SK-N-SH treated with all-trans-retinoic acid at 6 μM for 48 hours (cell line): Measurements from ENCODE around the gene ERAP2.

Experiments
- ATAC-seq: fragments of 200-7000 bp; cut with Tn5 transposase; 3 replicates; pipeline ENCODE4 v1.9.1; 2020; ENCODE audit warnings: mild to moderate bottlenecking, moderate library complexity
- BACH2 ChIP-seq: fragments of 250-450 bp; sonication (Bioruptor Pico); IDR thresholded peaks from 2 replicates; pipeline ENCODE4 v1.9.0; 2021; ENCODE audit warnings: mild to moderate bottlenecking, borderline replicate concordance
- CSDC2 ChIP-seq: fragments of 250-450 bp; sonication (Bioruptor Pico); IDR thresholded peaks from 2 replicates; pipeline ENCODE4 v1.5.0; 2020; ENCODE audit warnings: mild to moderate bottlenecking, moderate library complexity
- GLIS3 ChIP-seq: fragments of 250-450 bp; sonication (Bioruptor Pico); IDR thresholded peaks from 2 replicates; pipeline ENCODE4 v1.5.0; 2020; ENCODE audit warnings: mild to moderate bottlenecking, moderate library complexity
- OSR1 ChIP-seq: fragments of 250-450 bp; sonication (Bioruptor Pico); IDR thresholded peaks from 2 replicates; pipeline ENCODE4 v1.8.0; 2022; ENCODE audit warnings: moderate library complexity, mild to moderate bottlenecking, inconsistent platforms
- PPARA ChIP-seq: fragments of 250-450 bp; sonication (Bioruptor Pico); IDR thresholded peaks from 2 replicates; pipeline ENCODE4 v1.5.0; 2020; ENCODE audit warnings: mild to moderate bottlenecking, borderline replicate concordance
- SNAI2 ChIP-seq: fragments of 250-450 bp; sonication (Bioruptor Pico); IDR thresholded peaks from 2 replicates; pipeline ENCODE4 v1.5.0; 2020; ENCODE audit warnings: mild to moderate bottlenecking, moderate library complexity
- TCF4 ChIP-seq: fragments of 250-450 bp; sonication (Bioruptor Pico); IDR thresholded peaks from 2 replicates; pipeline ENCODE4 v1.8.0; 2021; ENCODE audit warnings: mild to moderate bottlenecking, moderate library complexity, borderline replicate concordance
- TOX ChIP-seq: fragments of 250-450 bp; sonication (Bioruptor Pico); IDR thresholded peaks from 2 replicates; pipeline ENCODE4 v1.8.0; 2021; ENCODE audit warnings: mild to moderate bottlenecking, moderate library complexity, borderline replicate concordance
- ZC3H10 ChIP-seq: fragments of 250-450 bp; sonication (Bioruptor Pico); IDR thresholded peaks from 2 replicates; pipeline ENCODE4 v1.5.1; 2021; ENCODE audit warnings: mild to moderate bottlenecking, moderate library complexity
- ZFP30 ChIP-seq: fragments of 450-650 bp; formaldehyde crosslinking; IDR thresholded peaks from 2 replicates; pipeline ENCODE4 v1.5.0; 2022; ENCODE audit warnings: mild to moderate bottlenecking, moderate library complexity
- ZNF70 ChIP-seq: fragments of 450-650 bp; formaldehyde crosslinking; IDR thresholded peaks from 2 replicates; pipeline ENCODE4 v1.5.0; 2020; ENCODE audit warnings: mild to moderate bottlenecking, moderate library complexity
- ZNF8 ChIP-seq: fragments of 450-650 bp; formaldehyde crosslinking; IDR thresholded peaks from 2 replicates; pipeline ENCODE4 v1.5.0; 2020; ENCODE audit warnings: mild to moderate bottlenecking, moderate library complexity
- TF ChIP-seq, protein P1 (sequence below): fragments of 250-450 bp; sonication (Bioruptor Pico); IDR thresholded peaks from 2 replicates; pipeline ENCODE4 v1.5.0; 2020; ENCODE audit warnings: mild to moderate bottlenecking, moderate library complexity
- TF ChIP-seq, protein P2 (sequence below): fragments of 250-450 bp; sonication (Bioruptor Pico); IDR thresholded peaks from 2 replicates; pipeline ENCODE4 v1.8.0; 2021; ENCODE audit warnings: low read depth, mild to moderate bottlenecking, moderate library complexity, borderline replicate concordance

ERAP2 gene

DNA sequence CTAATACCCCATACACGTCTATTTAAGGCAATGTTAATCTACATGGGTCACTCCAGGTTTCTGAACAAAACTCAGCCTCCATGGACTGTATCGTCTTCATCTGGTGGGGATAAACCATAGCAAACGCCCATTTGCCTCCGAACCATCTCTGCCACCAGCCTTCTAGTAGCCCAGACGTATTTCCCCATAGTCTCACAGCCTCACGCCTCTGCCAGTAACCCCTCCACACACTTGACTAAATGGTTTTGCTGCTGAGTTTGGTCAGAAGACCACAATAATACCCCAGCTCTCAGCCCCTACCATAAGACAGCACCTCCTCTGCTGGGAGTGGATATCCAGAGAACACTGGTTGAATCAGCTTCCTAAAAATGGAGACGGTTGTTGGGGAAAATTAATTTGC lies 8.7 kb downstream of the ERAP2 start:
- no peak for ATAC-seq
- TF ChIP-seq, protein P1, sequence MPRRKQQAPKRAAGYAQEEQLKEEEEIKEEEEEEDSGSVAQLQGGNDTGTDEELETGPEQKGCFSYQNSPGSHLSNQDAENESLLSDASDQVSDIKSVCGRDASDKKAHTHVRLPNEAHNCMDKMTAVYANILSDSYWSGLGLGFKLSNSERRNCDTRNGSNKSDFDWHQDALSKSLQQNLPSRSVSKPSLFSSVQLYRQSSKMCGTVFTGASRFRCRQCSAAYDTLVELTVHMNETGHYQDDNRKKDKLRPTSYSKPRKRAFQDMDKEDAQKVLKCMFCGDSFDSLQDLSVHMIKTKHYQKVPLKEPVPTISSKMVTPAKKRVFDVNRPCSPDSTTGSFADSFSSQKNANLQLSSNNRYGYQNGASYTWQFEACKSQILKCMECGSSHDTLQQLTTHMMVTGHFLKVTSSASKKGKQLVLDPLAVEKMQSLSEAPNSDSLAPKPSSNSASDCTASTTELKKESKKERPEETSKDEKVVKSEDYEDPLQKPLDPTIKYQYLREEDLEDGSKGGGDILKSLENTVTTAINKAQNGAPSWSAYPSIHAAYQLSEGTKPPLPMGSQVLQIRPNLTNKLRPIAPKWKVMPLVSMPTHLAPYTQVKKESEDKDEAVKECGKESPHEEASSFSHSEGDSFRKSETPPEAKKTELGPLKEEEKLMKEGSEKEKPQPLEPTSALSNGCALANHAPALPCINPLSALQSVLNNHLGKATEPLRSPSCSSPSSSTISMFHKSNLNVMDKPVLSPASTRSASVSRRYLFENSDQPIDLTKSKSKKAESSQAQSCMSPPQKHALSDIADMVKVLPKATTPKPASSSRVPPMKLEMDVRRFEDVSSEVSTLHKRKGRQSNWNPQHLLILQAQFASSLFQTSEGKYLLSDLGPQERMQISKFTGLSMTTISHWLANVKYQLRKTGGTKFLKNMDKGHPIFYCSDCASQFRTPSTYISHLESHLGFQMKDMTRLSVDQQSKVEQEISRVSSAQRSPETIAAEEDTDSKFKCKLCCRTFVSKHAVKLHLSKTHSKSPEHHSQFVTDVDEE: no peak
- no peak for TF ChIP-seq SNAI2 (CRISPR knock-in tag)

DNA sequence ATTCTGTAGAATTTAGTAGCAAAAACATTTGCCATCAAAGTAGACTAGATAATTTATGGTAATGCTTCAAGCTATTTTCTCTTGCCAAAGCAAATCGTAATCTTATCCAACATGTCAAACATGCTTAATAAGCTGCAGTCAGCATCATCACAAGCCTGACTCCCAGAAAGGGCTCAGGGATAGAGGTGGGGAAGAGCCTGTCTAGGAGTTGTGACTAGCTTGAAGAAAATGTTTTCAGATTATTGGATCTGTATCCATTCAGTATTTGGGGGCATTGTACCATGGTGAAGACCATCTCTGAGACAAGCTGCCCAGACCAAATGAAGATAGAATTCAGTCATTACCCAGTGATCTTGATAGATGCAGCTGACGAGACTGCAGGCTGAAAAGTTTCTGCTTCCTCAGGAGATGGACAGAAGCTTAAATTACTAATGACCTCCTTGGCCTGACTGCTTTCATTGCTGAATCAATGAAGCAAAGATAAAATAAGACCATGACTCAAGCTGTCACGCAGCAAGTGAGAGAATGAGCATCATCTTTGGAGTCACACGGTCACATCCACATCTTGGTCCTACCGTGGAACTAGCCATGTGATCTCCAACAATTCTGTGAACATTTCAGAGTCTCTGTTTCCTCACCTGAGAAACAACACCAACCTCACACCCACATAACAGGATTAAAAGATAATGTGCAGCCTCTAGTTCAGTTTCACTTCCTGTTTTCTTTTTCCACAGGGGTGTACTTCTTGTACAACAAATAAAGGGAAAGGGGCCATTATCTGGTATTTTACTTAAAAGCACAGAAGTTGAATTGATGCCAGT lies 9.4 kb downstream of the ERAP2 start:
- TF ChIP-seq ZFP30 (CRISPR knock-in tag) (no peak), ZNF70 (no peak), ZNF8 (CRISPR knock-in tag) (no peak), TCF4 (CRISPR knock-in tag) (no peak), BACH2 (CRISPR knock-in tag) (no peak), CSDC2 (CRISPR knock-in tag) (no peak), SNAI2 (CRISPR knock-in tag) (no peak)
- TF ChIP-seq, protein P1: no peak
- TF ChIP-seq, protein P2, sequence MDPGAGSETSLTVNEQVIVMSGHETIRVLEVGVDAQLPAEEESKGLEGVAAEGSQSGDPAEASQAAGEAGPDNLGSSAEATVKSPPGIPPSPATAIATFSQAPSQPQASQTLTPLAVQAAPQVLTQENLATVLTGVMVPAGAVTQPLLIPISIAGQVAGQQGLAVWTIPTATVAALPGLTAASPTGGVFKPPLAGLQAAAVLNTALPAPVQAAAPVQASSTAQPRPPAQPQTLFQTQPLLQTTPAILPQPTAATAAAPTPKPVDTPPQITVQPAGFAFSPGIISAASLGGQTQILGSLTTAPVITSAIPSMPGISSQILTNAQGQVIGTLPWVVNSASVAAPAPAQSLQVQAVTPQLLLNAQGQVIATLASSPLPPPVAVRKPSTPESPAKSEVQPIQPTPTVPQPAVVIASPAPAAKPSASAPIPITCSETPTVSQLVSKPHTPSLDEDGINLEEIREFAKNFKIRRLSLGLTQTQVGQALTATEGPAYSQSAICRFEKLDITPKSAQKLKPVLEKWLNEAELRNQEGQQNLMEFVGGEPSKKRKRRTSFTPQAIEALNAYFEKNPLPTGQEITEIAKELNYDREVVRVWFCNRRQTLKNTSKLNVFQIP: no peak
- no peak for ATAC-seq

DNA sequence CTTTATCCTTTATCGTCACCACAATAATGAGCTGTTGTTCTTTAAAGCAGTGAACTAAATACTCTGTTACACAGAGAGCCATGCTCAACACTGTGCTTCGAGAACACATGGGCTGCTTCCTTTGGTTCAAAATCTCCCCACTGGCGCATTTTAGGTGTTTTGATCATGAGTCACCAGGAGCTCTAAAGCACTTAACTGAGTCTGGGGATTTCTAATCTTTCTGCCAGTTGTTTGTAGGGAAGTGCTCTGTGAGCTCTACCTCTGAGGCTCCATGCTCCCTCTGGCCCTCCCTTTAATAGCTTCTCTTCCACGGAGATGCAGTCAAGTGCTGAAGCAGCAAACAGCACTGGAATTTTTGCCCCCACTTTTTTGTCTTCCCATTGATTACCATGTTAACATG lies 17.0 kb downstream of the ERAP2 start:
- ATAC-seq: peak; percentile 97
- TF ChIP-seq TCF4 (CRISPR knock-in tag): no peak
- TF ChIP-seq CSDC2 (CRISPR knock-in tag): no peak
- TF ChIP-seq OSR1 (CRISPR knock-in tag): no peak
- no peak for TF ChIP-seq ZC3H10 (CRISPR knock-in tag)
- TF ChIP-seq, protein P1: no peak
- TF ChIP-seq, protein P2: no peak
- no peak for TF ChIP-seq ZNF8 (CRISPR knock-in tag)
- TF ChIP-seq GLIS3 (CRISPR knock-in tag): no peak
- TF ChIP-seq BACH2 (CRISPR knock-in tag): no peak
- no peak for TF ChIP-seq TOX (CRISPR knock-in tag)
- TF ChIP-seq ZFP30 (CRISPR knock-in tag): no peak
- TF ChIP-seq PPARA (CRISPR knock-in tag): no peak
